Neuronal stem cell (in vitro differentiated cells): Measurements from ENCODE around the gene PSENEN.

ENCODE experiments used
- DNase-seq: peaks from one replicate; pipeline ENCODE4 v3.0.0-alpha.2; 2013; ENCODE audit warnings: low spot score
- H2AFZ ChIP-seq: one replicate; pipeline ENCODE4 v1.6.1; 2013; ENCODE audit warnings: mild to moderate bottlenecking, low read length, inconsistent platforms
- H2AK5ac ChIP-seq: 2 replicates; pipeline ENCODE4 v1.6.1; 2013; ENCODE audit warnings: low read depth, mild to moderate bottlenecking, inconsistent platforms, low read length, moderate library complexity, mixed read lengths
- H2BK120ac ChIP-seq: 2 replicates; pipeline ENCODE4 v1.6.1; 2013; ENCODE audit warnings: low read depth, mild to moderate bottlenecking, inconsistent platforms, low read length, moderate library complexity, mixed read lengths
- H2BK12ac ChIP-seq: one replicate; pipeline ENCODE4 v1.6.1; 2013; ENCODE audit warnings: low read length, inconsistent platforms
- H2BK15ac ChIP-seq: 2 replicates; pipeline ENCODE4 v1.6.1; 2013; ENCODE audit warnings: mild to moderate bottlenecking, low read length, inconsistent platforms, mixed read lengths
- H2BK5ac ChIP-seq: one replicate; pipeline ENCODE4 v1.6.1; 2013; ENCODE audit warnings: inconsistent platforms, mild to moderate bottlenecking, low read length, moderate library complexity
- H3K14ac ChIP-seq: one replicate; pipeline ENCODE4 v1.6.1; 2013; ENCODE audit warnings: low read length, inconsistent platforms
- H3K18ac ChIP-seq: 2 replicates; pipeline ENCODE4 v1.6.1; 2013; ENCODE audit warnings: low read length, inconsistent platforms
- H3K23ac ChIP-seq: 2 replicates; pipeline ENCODE4 v1.6.1; 2013; ENCODE audit warnings: low read depth, mild to moderate bottlenecking, mixed read lengths, low read length, inconsistent platforms; ENCODE audit not compliant: poor library complexity
- H3K27ac ChIP-seq: replicated peaks from 3 replicates; pipeline ENCODE4 v1.5.1; 2013; ENCODE audit warnings: low read length, inconsistent platforms
- H3K27me3 ChIP-seq, 3 experiments: 2 replicates each; pipeline ENCODE4 v1.6.1; 2013; ENCODE audit warnings: low read length in 3 of 3, mild to moderate bottlenecking in 2 of 3, inconsistent platforms in 1 of 3, low read depth in 1 of 3, mixed read lengths in 1 of 3, moderate library complexity in 1 of 3; ENCODE audit not compliant: control insufficient read depth in 3 of 3, insufficient read depth in 3 of 3
- H3K36me3 ChIP-seq, 2 donors: replicated peaks in 1 of 2; 2 replicates each; pipeline ENCODE4 v1.6.1; 2013; ENCODE audit warnings: low read length in 2 of 2; ENCODE audit not compliant: control insufficient read depth in 2 of 2, insufficient read depth in 2 of 2
- H3K4ac ChIP-seq: 2 replicates; pipeline ENCODE4 v1.6.1; 2013; ENCODE audit warnings: inconsistent platforms, mild to moderate bottlenecking, low read length, moderate library complexity
- H3K4me1 ChIP-seq, 2 donors: 1 replicate in 1 of 2; 2 replicates in 1 of 2; pipeline ENCODE4 v1.6.1; 2013; ENCODE audit warnings: low read length in 2 of 2, low read depth in 1 of 2; ENCODE audit not compliant: control insufficient read depth in 2 of 2, insufficient read depth in 1 of 2
- H3K4me2 ChIP-seq: one replicate; pipeline ENCODE4 v1.6.1; 2013; ENCODE audit warnings: mild to moderate bottlenecking, low read length, inconsistent platforms; ENCODE audit not compliant: insufficient read depth, poor library complexity, severe bottlenecking
- H3K4me3 ChIP-seq, 2 donors: 2 replicates each; pipeline ENCODE4 v1.5.1; 2013; ENCODE audit warnings: low read length in 2 of 2, mild to moderate bottlenecking in 2 of 2, inconsistent platforms in 1 of 2, moderate library complexity in 1 of 2
- H3K79me1 ChIP-seq: one replicate; pipeline ENCODE4 v1.6.1; 2013; ENCODE audit warnings: low read depth, mild to moderate bottlenecking, inconsistent platforms, low read length, moderate library complexity
- H3K9ac ChIP-seq: one replicate; pipeline ENCODE4 v1.6.1; 2013; ENCODE audit warnings: mild to moderate bottlenecking, low read depth, low read length, inconsistent platforms; ENCODE audit not compliant: poor library complexity
- H3K9me3 ChIP-seq, 2 donors: replicated peaks in 1 of 2; 2 replicates each; pipeline versions ENCODE3 to v1.6.1; 2013; ENCODE audit warnings: low read length in 2 of 2, mild to moderate bottlenecking in 2 of 2, inconsistent platforms in 1 of 2, low read depth in 1 of 2, mixed read lengths in 1 of 2, moderate library complexity in 1 of 2; ENCODE audit not compliant: control insufficient read depth in 2 of 2, insufficient read depth in 1 of 2
- H4K8ac ChIP-seq: one replicate; pipeline ENCODE4 v1.6.1; 2013; ENCODE audit warnings: low read depth, mild to moderate bottlenecking, inconsistent platforms, low read length, moderate library complexity
- H4K91ac ChIP-seq: one replicate; pipeline ENCODE4 v1.6.1; 2013; ENCODE audit warnings: low read length, low read depth, mild to moderate bottlenecking, inconsistent platforms; ENCODE audit not compliant: poor library complexity
- WGBS, 2 donors: extraction: QIAGEN DNeasy Blood & Tissue Kit; methylation state at CpG; one replicate each; pipeline ENCODE4 v1.1.7; 2013; ENCODE audit warnings: missing lambda C conversion rate in 2 of 2, mixed read lengths in 1 of 2; ENCODE audit not compliant: insufficient read length in 2 of 2, insufficient replicate concordance in 1 of 2; ENCODE audit errors: extremely low coverage in 2 of 2; 5-methylcytosine and 5-hydroxymethylcytosine counted together

Gene PSENEN

DNA sequence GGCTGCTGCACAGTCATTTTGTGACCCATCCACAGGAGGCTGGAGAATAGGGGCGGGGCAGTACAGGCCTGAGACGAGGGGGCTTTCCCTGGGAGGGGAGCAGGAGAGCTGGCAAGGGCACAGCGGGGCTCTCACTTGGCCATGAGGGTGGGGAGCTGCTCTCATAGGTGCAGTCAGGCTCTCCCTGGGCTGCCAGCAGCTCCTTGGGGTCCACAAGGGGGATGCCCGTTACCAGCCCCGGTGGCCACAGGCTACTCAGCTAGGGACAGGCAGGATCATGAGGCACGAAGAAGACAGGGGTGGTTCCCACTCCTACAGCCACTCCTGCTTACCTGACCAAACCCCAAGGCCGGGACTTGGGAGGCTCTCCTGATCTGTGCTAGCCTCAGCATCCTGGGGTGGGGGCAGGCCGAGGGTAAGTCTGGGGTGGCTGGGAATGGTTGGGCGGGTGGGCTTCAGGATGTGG, 46.4 kb downstream of the PSENEN start:
- Histone ChIP-seq H2BK120ac (no peak overlapping the region), H3K14ac (no peak overlapping the region)

DNA sequence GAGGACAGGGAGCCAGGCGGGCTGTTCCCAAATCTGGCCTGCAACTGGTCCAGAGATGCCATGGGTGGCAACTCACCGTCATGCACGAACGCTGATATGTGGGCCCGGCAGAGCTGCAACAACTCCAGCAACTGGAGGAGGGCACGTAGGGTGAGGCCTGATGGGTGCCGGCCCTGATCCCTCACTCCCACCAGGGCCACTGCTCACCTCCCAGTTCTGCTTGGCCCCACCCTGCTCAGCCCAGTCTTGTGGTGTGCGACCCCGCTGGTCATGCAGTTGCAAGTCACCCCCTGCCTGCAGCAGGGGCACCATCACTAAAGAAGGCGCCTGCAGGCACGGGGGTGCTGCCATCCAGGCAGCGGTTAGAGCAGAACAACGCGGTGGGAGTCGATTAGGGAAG, 46.9 kb downstream of the PSENEN start:
- no peak overlapping the region for H3K4me2 ChIP-seq
- peak overlapping the region; percentile 71 for H3K18ac ChIP-seq
- H2BK15ac ChIP-seq: no peak overlapping the region
- H3K4me1 ChIP-seq: peaks cover 0 to 4% of the 10 kb centered on the region in 2 donors
- H3K23ac ChIP-seq: peak overlapping the region; percentile 43
- H2BK5ac ChIP-seq: no peak overlapping the region
- peak overlapping the region; percentile 73 for H2BK12ac ChIP-seq
- peaks cover 7 to 27% (median 15%) of the 10 kb centered on the region in 3 experiments for H3K27me3 ChIP-seq
- no peak overlapping the region for H3K4ac ChIP-seq
- no peak overlapping the region for H2AFZ ChIP-seq
- H3K27ac ChIP-seq: no peak overlapping the region
- no peaks in the 10 kb centered on the region for H3K9me3 ChIP-seq
- no peak overlapping the region for H3K4me3 ChIP-seq
- peaks cover 5% of the 10 kb centered on the region for H3K79me1 ChIP-seq
- WGBS, 2 donors: no CpG with 5 or more reads among the region's 15 CpGs
- no peak overlapping the region for H4K8ac ChIP-seq
- no peak for DNase-seq
- H2BK120ac ChIP-seq: no peak overlapping the region
- peak overlapping the region; percentile 81 for H2AK5ac ChIP-seq
- H3K14ac ChIP-seq: no peak overlapping the region
- peak overlapping the region; percentile 21 for H3K9ac ChIP-seq
- no peak overlapping the region for H4K91ac ChIP-seq
- peaks cover 0 to 3% of the 10 kb centered on the region in 2 donors for H3K36me3 ChIP-seq

More for the DNA sequence above, 46.4 kb downstream of the PSENEN start:
- no peak overlapping the region for H3K27ac ChIP-seq
- H2BK15ac ChIP-seq: no peak overlapping the region
- WGBS, 2 donors: no CpG with 5 or more reads among the region's 9 CpGs
- H3K79me1 ChIP-seq: peaks cover 1% of the 10 kb centered on the region
- H3K9ac ChIP-seq: peak overlapping the region; percentile 21
- H4K91ac ChIP-seq: no peak overlapping the region
- H3K4me1 ChIP-seq: peaks cover 0 to under 1% of the 10 kb centered on the region in 2 donors
- no peak overlapping the region for H4K8ac ChIP-seq
- H3K4ac ChIP-seq: no peak overlapping the region
- H2BK12ac ChIP-seq: no peak overlapping the region
- peaks cover 0 to 8% of the 10 kb centered on the region in 2 donors for H3K36me3 ChIP-seq
- H3K4me3 ChIP-seq: no peak overlapping the region
- H2AFZ ChIP-seq: no peak overlapping the region
- peak overlapping the region; percentile 96 for H2AK5ac ChIP-seq
- peak overlapping the region; percentile 10 for H2BK5ac ChIP-seq
- H3K9me3 ChIP-seq: no peaks in the 10 kb centered on the region
- no peak for DNase-seq
- H3K4me2 ChIP-seq: no peak overlapping the region
- peak overlapping the region; percentile 80 for H3K18ac ChIP-seq
- H3K23ac ChIP-seq: peak overlapping the region; percentile 43
- peaks cover 3 to 22% (median 10%) of the 10 kb centered on the region in 3 experiments for H3K27me3 ChIP-seq

DNA sequence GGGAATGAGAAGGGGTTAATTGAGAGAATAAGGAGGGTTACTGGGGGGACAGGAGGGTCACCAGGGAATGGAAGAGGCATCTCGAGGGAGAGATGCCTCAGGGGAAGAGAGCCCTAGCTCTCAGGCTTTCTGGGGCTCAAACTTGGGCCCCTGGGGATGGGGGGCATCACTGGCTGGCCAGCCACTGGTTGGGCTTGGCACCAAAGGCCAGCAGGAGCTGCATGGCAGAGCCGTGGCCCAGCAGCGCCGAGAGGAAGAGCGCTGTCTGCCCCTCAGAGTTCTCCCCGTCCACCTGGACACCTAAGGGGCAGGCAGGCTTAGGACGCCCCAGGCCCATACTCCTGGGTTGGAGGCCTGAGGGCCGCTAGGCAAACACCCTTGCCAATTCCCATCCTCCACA, 47.4 kb downstream of the PSENEN start:
- no peak overlapping the region for H3K4me2 ChIP-seq
- no peak for DNase-seq
- no peak overlapping the region for H4K91ac ChIP-seq
- no peak overlapping the region for H2BK12ac ChIP-seq
- H3K18ac ChIP-seq: no peak overlapping the region
- H3K23ac ChIP-seq: no peak overlapping the region
- no peak overlapping the region for H2AK5ac ChIP-seq
- H3K79me1 ChIP-seq: peaks cover 5% of the 10 kb centered on the region
- H2BK120ac ChIP-seq: no peak overlapping the region
- no peak overlapping the region for H3K14ac ChIP-seq
- H3K4me1 ChIP-seq: peaks cover 3 to 8% of the 10 kb centered on the region in 2 donors
- H3K36me3 ChIP-seq: no peaks in the 10 kb centered on the region
- H3K4ac ChIP-seq: no peak overlapping the region
- no peak overlapping the region for H3K4me3 ChIP-seq
- no peak overlapping the region for H2AFZ ChIP-seq
- no peak overlapping the region for H2BK5ac ChIP-seq
- no peak overlapping the region for H3K27ac ChIP-seq
- no CpG with 5 or more reads among the region's 8 CpGs for WGBS, 2 donors
- peak overlapping the region; percentile 30 for H2BK15ac ChIP-seq
- no peaks in the 10 kb centered on the region for H3K9me3 ChIP-seq
- no peak overlapping the region for H4K8ac ChIP-seq
- H3K27me3 ChIP-seq: peaks cover 9 to 32% (median 20%) of the 10 kb centered on the region in 3 experiments
- H3K9ac ChIP-seq: no peak overlapping the region

DNA sequence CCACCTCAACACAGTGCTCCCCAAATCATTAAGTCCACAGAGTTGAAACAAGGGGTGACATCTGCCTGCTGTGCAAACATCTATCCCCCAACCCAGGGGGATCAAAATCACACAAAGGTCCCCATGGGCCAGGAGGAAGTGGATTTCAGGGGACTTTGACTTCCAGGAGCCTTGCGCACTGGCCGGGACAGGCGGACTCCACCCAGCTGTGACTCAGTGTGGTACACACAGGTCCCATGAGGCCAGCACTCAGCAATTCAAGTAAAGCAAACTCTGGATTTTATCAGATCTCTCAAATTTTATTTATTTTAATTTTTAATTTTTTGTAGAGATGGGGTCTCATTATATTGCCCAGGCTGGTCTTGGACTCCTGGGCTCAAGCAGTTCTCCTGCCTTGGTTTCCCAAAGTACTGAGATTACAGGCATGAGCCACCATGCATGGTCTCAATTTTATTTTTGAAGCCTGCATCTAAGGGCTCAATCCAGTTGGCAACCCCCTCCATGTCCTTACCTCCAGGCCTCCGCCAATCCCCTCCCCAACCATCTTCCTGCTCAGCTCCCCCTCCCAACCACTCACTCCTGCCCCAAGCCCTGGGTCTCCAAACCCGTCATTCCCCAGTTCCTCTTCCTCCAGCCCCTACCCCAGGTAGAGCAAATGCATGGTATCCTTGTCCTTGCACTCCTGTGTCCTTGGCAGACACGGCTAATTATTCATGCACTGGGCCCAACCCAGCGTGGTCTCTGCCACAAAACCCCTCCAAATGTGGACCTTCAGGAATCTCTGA, 48.1 kb downstream of the PSENEN start:
- H2AFZ ChIP-seq: no peak overlapping the region
- no peak overlapping the region for H2BK5ac ChIP-seq
- H2BK12ac ChIP-seq: no peak overlapping the region
- no peak overlapping the region for H2BK120ac ChIP-seq
- H2AK5ac ChIP-seq: no peak overlapping the region
- no peaks in the 10 kb centered on the region for H3K9me3 ChIP-seq
- WGBS, 2 donors: no CpG with 5 or more reads among the region's 7 CpGs
- peaks cover 9 to 37% (median 22%) of the 10 kb centered on the region in 3 experiments for H3K27me3 ChIP-seq
- H3K14ac ChIP-seq: no peak overlapping the region
- peaks cover 3 to 9% of the 10 kb centered on the region in 2 donors for H3K4me1 ChIP-seq
- no peak for DNase-seq
- no peak overlapping the region for H3K4me3 ChIP-seq
- no peak overlapping the region for H4K8ac ChIP-seq
- H3K79me1 ChIP-seq: peaks cover 5% of the 10 kb centered on the region
- no peak overlapping the region for H2BK15ac ChIP-seq
- no peak overlapping the region for H3K4ac ChIP-seq
- H3K18ac ChIP-seq: no peak overlapping the region
- no peak overlapping the region for H3K23ac ChIP-seq
- no peak overlapping the region for H3K4me2 ChIP-seq
- H3K27ac ChIP-seq: no peak overlapping the region
- H4K91ac ChIP-seq: no peak overlapping the region
- no peaks in the 10 kb centered on the region for H3K36me3 ChIP-seq
- no peak overlapping the region for H3K9ac ChIP-seq
